ENCODE results near the gene RPGR. TPM values are rescaled to one million over a fixed set of nuclear protein-coding genes. Genes with fewer than 3 reads are reported as not detected.

The RPGR gene
- total RNA-seq, 8 experiments from 2014 or later = 3.6 to 25.7 (median 6.0) TPM

- Histone ChIP-seq H3K4me3 (no peak overlapping the region), H3K4me1 (replicated peaks in 1 of 2) (no peaks in the 10 kb centered on the region), H3K27ac (no peak overlapping the region)
- in situ Hi-C loops (cut with MboI; ENCODE audit: low pct_unique_long_range_greater_than_20kb in 2 of 9, low sequenced_read_pairs in 9 of 9, unreplicated experiment in 9 of 9) = loop anchor here in 1 of 9 experiments (25.0 kb wide), 1 partner anchor 90 kb away; no protein-coding TSS in a partner anchor
- no peak for ATAC-seq (replicated peaks in 6 of 8)
- WGBS, 10 experiments = 13 to 100% (median 82%) methylated on average over 1 to 2 of the region's 2 CpGs; no CpG with 5 or more reads in 1 of the 10 experiments
Observed at GRCh38 chrX:38277136-38277535, 50.2 kb downstream of the RPGR start.

GRCh38 chrX:38276089-38276488 is 51.2 kb downstream of the RPGR start:
- H3K4me3 ChIP-seq = no peak overlapping the region
- in situ Hi-C loops (cut with MboI; ENCODE audit: low pct_unique_long_range_greater_than_20kb in 2 of 9, low sequenced_read_pairs in 9 of 9, unreplicated experiment in 9 of 9) = loop anchor here in 1 of 9 experiments (25.0 kb wide), 1 partner anchor 89 kb away; no protein-coding TSS in a partner anchor
- ATAC-seq (replicated peaks in 6 of 8) = peak in 2 of 8 experiments; percentile 18 to 24
- no peaks in the 10 kb centered on the region for H3K4me1 ChIP-seq (replicated peaks in 1 of 2)
- H3K27ac ChIP-seq = no peak overlapping the region
- 80% methylated on average over 1 of the region's 2 CpGs; no CpG with 5 or more reads in 8 of the 10 experiments for WGBS, 10 experiments

GRCh38 chrX:38275615-38276014 is 51.7 kb downstream of the RPGR start:
- Histone ChIP-seq H3K27ac (no peak overlapping the region), H3K4me1 (replicated peaks in 1 of 2) (no peaks in the 10 kb centered on the region), H3K4me3 (no peak overlapping the region)
- in situ Hi-C loops (cut with MboI; ENCODE audit: low pct_unique_long_range_greater_than_20kb in 2 of 9, low sequenced_read_pairs in 9 of 9, unreplicated experiment in 9 of 9) = loop anchor here in 1 of 9 experiments (25.0 kb wide), 1 partner anchor 88 kb away; no protein-coding TSS in a partner anchor
- WGBS, 10 experiments = 0 to 100% (median 32%) methylated on average over 1 to 2 of the region's 2 CpGs; no CpG with 5 or more reads in 4 of the 10 experiments
- peak in 3 of 8 experiments; percentile 59 to 97 (median 94) for ATAC-seq (replicated peaks in 6 of 8)

- no peaks in the 10 kb centered on the region for H3K4me1 ChIP-seq (replicated peaks in 1 of 2)
- ATAC-seq (replicated peaks in 6 of 8) = no peak
- in situ Hi-C loops (cut with MboI; ENCODE audit: low pct_unique_long_range_greater_than_20kb in 2 of 9, low sequenced_read_pairs in 9 of 9, unreplicated experiment in 9 of 9) = no loop called here
- WGBS, 10 experiments = 50 to 100% (median 75%) methylated on average over 1 of the region's 1 CpG; no CpG with 5 or more reads in 6 of the 10 experiments
- H3K4me3 ChIP-seq = no peak overlapping the region
- H3K27ac ChIP-seq = no peak overlapping the region
Observed at GRCh38 chrX:38273453-38273852, 53.9 kb downstream of the RPGR start.

- ATAC-seq (replicated peaks in 6 of 8) = no peak
- in situ Hi-C loops (cut with MboI; ENCODE audit: low pct_unique_long_range_greater_than_20kb in 2 of 9, low sequenced_read_pairs in 9 of 9, unreplicated experiment in 9 of 9) = no loop called here
- H3K4me3 ChIP-seq = no peak overlapping the region
- no peaks in the 10 kb centered on the region for H3K4me1 ChIP-seq (replicated peaks in 1 of 2)
- H3K27ac ChIP-seq = no peak overlapping the region
Observed at GRCh38 chrX:38271154-38271716, 56.1 kb downstream of the RPGR start.

GRCh38 chrX:38268011-38268410 is 59.3 kb downstream of the RPGR start:
- no peak overlapping the region for H3K4me3 ChIP-seq
- 67 to 100% methylated on average over 1 to 3 of the region's 3 CpGs; no CpG with 5 or more reads in 8 of the 10 experiments for WGBS, 10 experiments
- no peaks in the 10 kb centered on the region for H3K4me1 ChIP-seq (replicated peaks in 1 of 2)
- ATAC-seq (replicated peaks in 6 of 8) = no peak
- in situ Hi-C loops (cut with MboI; ENCODE audit: low pct_unique_long_range_greater_than_20kb in 2 of 9, low sequenced_read_pairs in 9 of 9, unreplicated experiment in 9 of 9) = no loop called here
- H3K27ac ChIP-seq = no peak overlapping the region

GRCh38 chrX:38262715-38263620 is 64.3 kb downstream of the RPGR start:
- no peaks in the 10 kb centered on the region for H3K4me1 ChIP-seq (replicated peaks in 1 of 2)
- H3K27ac ChIP-seq = no peak overlapping the region
- in situ Hi-C loops (cut with MboI; ENCODE audit: low pct_unique_long_range_greater_than_20kb in 2 of 9, low sequenced_read_pairs in 9 of 9, unreplicated experiment in 9 of 9) = no loop called here
- no peak overlapping the region for H3K4me3 ChIP-seq
- WGBS, 10 experiments = 67 to 100% (median 85%) methylated on average over 1 to 8 of the region's 9 CpGs; no CpG with 5 or more reads in 4 of the 10 experiments
- no peak for ATAC-seq (replicated peaks in 6 of 8)

GRCh38 chrX:38260231-38260630 is 67.1 kb downstream of the RPGR start:
- no peak overlapping the region for H3K27ac ChIP-seq
- H3K4me3 ChIP-seq = no peak overlapping the region
- no peaks in the 10 kb centered on the region for H3K4me1 ChIP-seq (replicated peaks in 1 of 2)
- in situ Hi-C loops (cut with MboI; ENCODE audit: low pct_unique_long_range_greater_than_20kb in 2 of 9, low sequenced_read_pairs in 9 of 9, unreplicated experiment in 9 of 9) = no loop called here
- WGBS, 10 experiments = 0 to 31% (median 0%) methylated on average over 1 to 4 of the region's 4 CpGs; no CpG with 5 or more reads in 6 of the 10 experiments
- ATAC-seq (replicated peaks in 6 of 8) = peak in 3 of 8 experiments; percentile 52 to 81 (median 53)

- in situ Hi-C loops (cut with MboI; ENCODE audit: low pct_unique_long_range_greater_than_20kb in 2 of 9, low sequenced_read_pairs in 9 of 9, unreplicated experiment in 9 of 9) = no loop called here
- Histone ChIP-seq H3K4me1 (replicated peaks in 1 of 2) (no peaks in the 10 kb centered on the region), H3K4me3 (no peak overlapping the region), H3K27ac (no peak overlapping the region)
- ATAC-seq (replicated peaks in 6 of 8) = no peak
- WGBS, 10 experiments = 93% methylated on average over 7 of the region's 30 CpGs; no CpG with 5 or more reads in 9 of the 10 experiments
Observed at GRCh38 chrX:38256019-38256418, 71.3 kb downstream of the RPGR start.

GRCh38 chrX:38249965-38250364 is 77.3 kb downstream of the RPGR start:
- H3K4me3 ChIP-seq = no peak overlapping the region
- in situ Hi-C loops (cut with MboI; ENCODE audit: low pct_unique_long_range_greater_than_20kb in 2 of 9, low sequenced_read_pairs in 9 of 9, unreplicated experiment in 9 of 9) = no loop called here
- WGBS, 10 experiments = 67% methylated on average over 2 of the region's 2 CpGs; no CpG with 5 or more reads in 9 of the 10 experiments
- ATAC-seq (replicated peaks in 6 of 8) = no peak
- no peak overlapping the region for H3K27ac ChIP-seq
- H3K4me1 ChIP-seq (replicated peaks in 1 of 2) = no peaks in the 10 kb centered on the region

GRCh38 chrX:38247051-38247450 is 80.3 kb downstream of the RPGR start:
- WGBS, 10 experiments = 31 to 100% (median 100%) methylated on average over 1 to 2 of the region's 2 CpGs; no CpG with 5 or more reads in 5 of the 10 experiments
- no peak for ATAC-seq (replicated peaks in 6 of 8)

GRCh38 chrX:38240541-38240940 is 86.8 kb downstream of the RPGR start:
- in situ Hi-C loops (cut with MboI; ENCODE audit: low pct_unique_long_range_greater_than_20kb in 2 of 9, low sequenced_read_pairs in 9 of 9, unreplicated experiment in 9 of 9) = no loop called here
- H3K27ac ChIP-seq = no peak overlapping the region
- WGBS, 10 experiments = 56 to 80% (median 57%) methylated on average over 1 to 2 of the region's 2 CpGs; no CpG with 5 or more reads in 7 of the 10 experiments
- H3K4me3 ChIP-seq = no peak overlapping the region
- no peaks in the 10 kb centered on the region for H3K4me1 ChIP-seq (replicated peaks in 1 of 2)
- ATAC-seq (replicated peaks in 6 of 8) = no peak

More at GRCh38 chrX:38247051-38247450, 80.3 kb downstream of the RPGR start:
- no peak overlapping the region for H3K27ac ChIP-seq
- H3K4me1 ChIP-seq (replicated peaks in 1 of 2) = no peaks in the 10 kb centered on the region
- H3K4me3 ChIP-seq = no peak overlapping the region
- in situ Hi-C loops (cut with MboI; ENCODE audit: low pct_unique_long_range_greater_than_20kb in 2 of 9, low sequenced_read_pairs in 9 of 9, unreplicated experiment in 9 of 9) = no loop called here

- no peak overlapping the region for H3K27ac ChIP-seq
- H3K4me1 ChIP-seq (replicated peaks in 1 of 2) = no peaks in the 10 kb centered on the region
- in situ Hi-C loops (cut with MboI; ENCODE audit: low pct_unique_long_range_greater_than_20kb in 2 of 9, low sequenced_read_pairs in 9 of 9, unreplicated experiment in 9 of 9) = no loop called here
- H3K4me3 ChIP-seq = no peak overlapping the region
- ATAC-seq (replicated peaks in 6 of 8) = no peak
- WGBS, 10 experiments = 27 to 100% (median 45%) methylated on average over 1 to 5 of the region's 6 CpGs; no CpG with 5 or more reads in 6 of the 10 experiments
Observed at GRCh38 chrX:38236901-38237615, 90.3 kb downstream of the RPGR start.
